Smooth muscle cell (in vitro differentiated cells): Measurements from ENCODE around the gene CRABP1. TPM values are rescaled to one million over a fixed set of nuclear protein-coding genes. Genes with fewer than 3 reads are reported as not detected.

Source experiments
- DNase-seq: peaks from one replicate; lab custom pipeline; 2025; ENCODE audit not compliant: unreplicated experiment; lab: John Stamatoyannopoulos, UW
- H2AFZ ChIP-seq: fragments of 200-600 bp; sonication (generic); 2 replicates; pipeline ENCODE4 v1.6.0; 2016; ENCODE audit warnings: antibody characterized with exemption, low read depth, mild to moderate bottlenecking
- H3F3A ChIP-seq: fragments of 200-600 bp; sonication (generic); 2 replicates; pipeline ENCODE4 v1.6.0; 2017; ENCODE audit warnings: antibody characterized with exemption, low read depth
- H3K27ac ChIP-seq: fragments of 200-600 bp; sonication (generic); 2 replicates; pipeline ENCODE4 v1.5.1; 2016; ENCODE audit warnings: low read depth, mild to moderate bottlenecking
- H3K27me3 ChIP-seq: fragments of 200-600 bp; sonication (generic); 2 replicates; pipeline ENCODE4 v1.6.1; 2016; ENCODE audit warnings: low read depth, mild to moderate bottlenecking
- H3K36me3 ChIP-seq: fragments of 200-600 bp; sonication (generic); 2 replicates; pipeline ENCODE4 v1.5.1; 2016; ENCODE audit warnings: low read depth
- H3K4me1 ChIP-seq: fragments of 200-600 bp; sonication (generic); 2 replicates; pipeline ENCODE4 v1.5.1; 2016; ENCODE audit warnings: low read depth
- H3K4me2 ChIP-seq: fragments of 200-600 bp; sonication (generic); 2 replicates; pipeline ENCODE4 v1.6.0; 2016; ENCODE audit warnings: mild to moderate bottlenecking
- H3K4me3 ChIP-seq: fragments of 200-600 bp; sonication (generic); 2 replicates; pipeline ENCODE4 v1.5.1; 2016; ENCODE audit warnings: mild to moderate bottlenecking
- H3K79me2 ChIP-seq: fragments of 200-600 bp; sonication (generic); 2 replicates; pipeline ENCODE4 v1.6.0; 2016; ENCODE audit warnings: low read depth, mild to moderate bottlenecking
- H3K9ac ChIP-seq: fragments of 200-600 bp; sonication (generic); 2 replicates; pipeline ENCODE4 v1.6.0; 2016; ENCODE audit warnings: low read depth
- H3K9me3 ChIP-seq: fragments of 200-600 bp; sonication (generic); replicated peaks from 2 replicates; pipeline ENCODE4 v1.5.1; 2016; ENCODE audit warnings: low read depth
- H4K20me1 ChIP-seq: fragments of 200-600 bp; sonication (generic); 2 replicates; pipeline ENCODE4 v1.6.0; 2016; ENCODE audit warnings: low read depth
- CTCF ChIP-seq: fragments of 200-600 bp; sonication (generic); IDR thresholded peaks from 2 replicates; pipeline ENCODE4 v1.5.1; 2017; ENCODE audit warnings: borderline replicate concordance, mild to moderate bottlenecking, antibody characterized with exemption; ENCODE audit not compliant: insufficient read depth, poor library complexity, severe bottlenecking
- WGBS: methylation state at CpG from one replicate; pipeline ENCODE4 v1.1.7; 2016; ENCODE audit warnings: low lambda C conversion rate; 5-methylcytosine and 5-hydroxymethylcytosine counted together
- polyA plus RNA-seq: library from polyadenylated mRNA; unstranded; fragments of >200 nt; fragmentation: Nextera tagmentation; extraction: Ambion mirVana; gene quantifications from 2 replicates; pipeline ENCODE4 v1.2.1, GENCODE V29; 2016
- total RNA-seq: library from RNA; depleted of rRNA; stranded (reverse); fragments of >200 nt; gene quantifications from 2 replicates; pipeline ENCODE4 v1.2.3, GENCODE V29; 2014

The CRABP1 gene
- total and polyA plus RNA-seq, 2 experiments from 2014 or later, result 8.8 to 12.9 TPM

- Histone ChIP-seq H4K20me1 (no peaks in the 10 kb centered on the region), H3K27me3 (no peaks in the 10 kb centered on the region), H3K4me3 (no peak overlapping the region), H3K27ac (no peak overlapping the region), H3K9ac (no peak overlapping the region), H2AFZ (no peak overlapping the region), H3K9me3 (no peaks in the 10 kb centered on the region), H3K4me1 (peaks cover 8% of the 10 kb centered on the region), H3K36me3 (no peaks in the 10 kb centered on the region), H3K79me2 (no peaks in the 10 kb centered on the region), H3K4me2 (no peak overlapping the region), H3F3A (no peaks in the 10 kb centered on the region)
- no peak for TF ChIP-seq CTCF
- DNase-seq, result no peak
- 78% methylated on average over 3 of the region's 3 CpGs for WGBS
Observed at GRCh38 chr15:78394026-78394425, 53.9 kb downstream of the CRABP1 start.

- no peak for TF ChIP-seq CTCF
- H3K27ac ChIP-seq, result no peak overlapping the region
- H3K9me3 ChIP-seq, result no peaks in the 10 kb centered on the region
- no peak for DNase-seq
- WGBS, result 41% methylated on average over 13 of the region's 13 CpGs
- H3K4me1 ChIP-seq, result no peaks in the 10 kb centered on the region
- no peaks in the 10 kb centered on the region for H3K79me2 ChIP-seq
- H3F3A ChIP-seq, result no peaks in the 10 kb centered on the region
- H3K4me2 ChIP-seq, result no peak overlapping the region
- no peak overlapping the region for H2AFZ ChIP-seq
- H3K4me3 ChIP-seq, result no peak overlapping the region
- H3K36me3 ChIP-seq, result no peaks in the 10 kb centered on the region
- H3K27me3 ChIP-seq, result no peaks in the 10 kb centered on the region
- no peaks in the 10 kb centered on the region for H4K20me1 ChIP-seq
- H3K9ac ChIP-seq, result no peak overlapping the region
Observed at GRCh38 chr15:78394981-78395616, 54.9 kb downstream of the CRABP1 start.

GRCh38 chr15:78396186-78396814, 56.1 kb downstream of the CRABP1 start:
- no peaks in the 10 kb centered on the region for H3K27me3 ChIP-seq
- no peaks in the 10 kb centered on the region for H3K9me3 ChIP-seq
- no peaks in the 10 kb centered on the region for H3F3A ChIP-seq
- H3K79me2 ChIP-seq, result no peaks in the 10 kb centered on the region
- H3K9ac ChIP-seq, result no peak overlapping the region
- no peaks in the 10 kb centered on the region for H4K20me1 ChIP-seq
- H3K4me3 ChIP-seq, result no peak overlapping the region
- 90% methylated on average over 9 of the region's 9 CpGs for WGBS
- DNase-seq, result no peak
- no peaks in the 10 kb centered on the region for H3K36me3 ChIP-seq
- no peak for TF ChIP-seq CTCF
- no peak overlapping the region for H2AFZ ChIP-seq
- H3K4me1 ChIP-seq, result no peaks in the 10 kb centered on the region
- H3K4me2 ChIP-seq, result no peak overlapping the region
- no peak overlapping the region for H3K27ac ChIP-seq

DNA sequence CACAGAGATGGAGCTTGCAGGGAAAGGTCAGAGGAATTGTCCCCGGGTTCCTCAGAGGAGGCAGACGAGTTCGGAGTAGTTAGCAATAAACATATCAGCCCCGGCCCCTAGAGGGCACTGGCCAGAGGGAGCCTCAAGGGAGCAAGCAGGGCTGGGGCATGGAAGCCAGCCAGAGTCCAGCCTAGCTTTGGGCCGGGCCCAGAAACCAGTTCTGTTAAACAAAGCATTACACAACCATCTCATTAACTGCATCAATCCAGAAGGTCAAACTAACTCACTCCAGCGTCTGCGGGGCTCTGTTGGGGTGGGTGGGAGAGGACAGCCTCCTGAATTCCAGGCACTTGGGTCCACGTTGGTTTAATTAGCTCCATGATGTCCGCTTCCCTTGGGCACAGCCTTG, 56.8 kb downstream of the CRABP1 start:
- Histone ChIP-seq H3K27me3 (no peaks in the 10 kb centered on the region), H3K36me3 (no peaks in the 10 kb centered on the region), H2AFZ (no peak overlapping the region), H3K79me2 (no peaks in the 10 kb centered on the region), H3K9me3 (no peaks in the 10 kb centered on the region), H3K4me1 (no peaks in the 10 kb centered on the region), H4K20me1 (no peaks in the 10 kb centered on the region), H3K4me3 (no peak overlapping the region), H3K4me2 (no peak overlapping the region), H3F3A (no peaks in the 10 kb centered on the region), H3K27ac (no peak overlapping the region), H3K9ac (no peak overlapping the region)
- no peak for DNase-seq
- 51% methylated on average over 9 of the region's 9 CpGs for WGBS
- peak; percentile 23 for TF ChIP-seq CTCF
